ENCODE data around the gene ANKFY1.

- no peak for TF ChIP-seq CTCF (IDR thresholded peaks at IDR 0.05; ENCODE audit: extremely low read depth in 1 of 2, insufficient read depth in 1 of 2, low read depth in 1 of 2, low read length in 2 of 2)
- TF ChIP-seq JUN (IDR thresholded peaks at IDR 0.05; ENCODE audit: borderline replicate concordance, insufficient read depth, insufficient read length, low read depth), result no peak
- no peak for TF ChIP-seq POLR2AphosphoS5 (IDR thresholded peaks at IDR 0.05; ENCODE audit: insufficient read depth, low read depth, low read length)
- TF ChIP-seq POLR2A (IDR thresholded peaks at IDR 0.05; ENCODE audit: low read depth, low read length), result no peak
- no peak for TF ChIP-seq EZH2 (IDR thresholded peaks at IDR 0.05; ENCODE audit: borderline replicate concordance, low read depth, low read length, severe bottlenecking)
- no peak for TF ChIP-seq MAX (IDR thresholded peaks at IDR 0.05; ENCODE audit: insufficient read depth, insufficient read length)
- TF ChIP-seq FOS (IDR thresholded peaks at IDR 0.05; ENCODE audit: borderline replicate concordance, insufficient read depth, low read length), result no peak
These were observed 128.3 kb downstream of the ANKFY1 start for GRCh38 chr17:4135489-4135888.

All from endothelial cell of umbilical vein (primary cell).